GM23338 (cell line): ENCODE measurements around the gene SPECC1. TPM values are rescaled to one million over a fixed set of nuclear protein-coding genes. Genes with fewer than 3 reads are reported as not detected.

Experiments
- ATAC-seq: fragments of 200-7000 bp; cut with Tn5 transposase; 3 replicates; pipeline ENCODE4 v1.9.1; 2020
- DNase-seq: peaks from one replicate; pipeline ENCODE4 v3.0.0-alpha.2; 2015; ENCODE audit warnings: low spot score
- H2AFZ ChIP-seq: fragments of 200-600 bp; sonication (generic); 2 replicates; pipeline ENCODE4 v1.8.0; 2016; ENCODE audit warnings: antibody characterized with exemption, mild to moderate bottlenecking, moderate library complexity
- H3F3A ChIP-seq: fragments of 200-600 bp; sonication (generic); replicated peaks from 2 replicates; pipeline ENCODE4 v1.8.0; 2017; ENCODE audit warnings: antibody characterized with exemption, mixed run types, low read depth
- H3K27ac ChIP-seq: fragments of 200-600 bp; sonication (generic); 2 replicates; pipeline ENCODE4 v1.6.1; 2016; ENCODE audit warnings: low read depth
- H3K27me3 ChIP-seq: fragments of 200-600 bp; sonication (generic); 2 replicates; pipeline ENCODE4 v1.8.0; 2016; ENCODE audit warnings: mild to moderate bottlenecking, mixed run types, moderate library complexity; ENCODE audit not compliant: insufficient read depth
- H3K36me3 ChIP-seq: fragments of 200-600 bp; sonication (generic); 2 replicates; pipeline ENCODE4 v1.8.0; 2016; ENCODE audit warnings: mild to moderate bottlenecking; ENCODE audit not compliant: insufficient read depth
- H3K4me1 ChIP-seq: fragments of 200-600 bp; sonication (generic); 2 replicates; pipeline ENCODE4 v1.8.0; 2016; ENCODE audit warnings: mild to moderate bottlenecking, moderate library complexity; ENCODE audit not compliant: insufficient read depth
- H3K4me2 ChIP-seq: fragments of 200-600 bp; sonication (generic); 2 replicates; pipeline ENCODE4 v1.7.1; 2017; ENCODE audit warnings: mixed run types
- H3K4me3 ChIP-seq: fragments of 200-600 bp; sonication (generic); 2 replicates; pipeline ENCODE4 v1.6.1; 2016; ENCODE audit warnings: mixed run types
- H3K79me2 ChIP-seq: fragments of 200-600 bp; sonication (generic); replicated peaks from 2 replicates; pipeline ENCODE4 v1.8.0; 2017; ENCODE audit warnings: mild to moderate bottlenecking; ENCODE audit not compliant: insufficient read depth
- H3K9me2 ChIP-seq: fragments of 200-600 bp; sonication (generic); 2 replicates; pipeline ENCODE4 v1.8.0; 2017; ENCODE audit not compliant: insufficient read depth
- H4K20me1 ChIP-seq: fragments of 200-600 bp; sonication (generic); replicated peaks from 2 replicates; pipeline ENCODE4 v1.8.0; 2017; ENCODE audit warnings: mild to moderate bottlenecking; ENCODE audit not compliant: insufficient read depth
- H3K27ac Mint-ChIP-seq: 2 replicates; pipeline ENCODE4 v1.8.0; 2020; ENCODE audit warnings: inconsistent platforms, mild to moderate bottlenecking, moderate library complexity, mixed read lengths
- H3K27me3 Mint-ChIP-seq: 3 replicates; pipeline ENCODE4 v1.8.0; 2022; ENCODE audit warnings: low read depth, mild to moderate bottlenecking, moderate library complexity, mixed read lengths, inconsistent platforms; ENCODE audit not compliant: insufficient read depth, poor library complexity
- H3K36me3 Mint-ChIP-seq: 3 replicates; pipeline ENCODE4 v1.8.0; 2021; ENCODE audit warnings: low read depth, mild to moderate bottlenecking, inconsistent platforms, moderate library complexity, mixed read lengths
- H3K4me1 Mint-ChIP-seq: 3 replicates; pipeline ENCODE4 v1.8.0; 2020; ENCODE audit warnings: mild to moderate bottlenecking, inconsistent platforms, mixed read lengths
- H3K4me3 Mint-ChIP-seq: 3 replicates; pipeline ENCODE4 v1.8.0; 2021; ENCODE audit warnings: moderate library complexity, mild to moderate bottlenecking, inconsistent platforms, mixed read lengths
- H3K9me3 Mint-ChIP-seq: 3 replicates; pipeline ENCODE4 v1.8.0; 2020; ENCODE audit warnings: moderate library complexity, mild to moderate bottlenecking, inconsistent platforms, mixed read lengths
- CREB1 ChIP-seq: fragments of 250-450 bp; sonication (Bioruptor Pico); IDR thresholded peaks from 2 replicates; pipeline ENCODE4 v1.5.0; 2020; ENCODE audit warnings: low read depth, mild to moderate bottlenecking, moderate library complexity
- CTCF ChIP-seq, 2 experiments: fragments of 200-600 bp in 1 of 2; sonication (generic) in 1 of 2; conservative IDR thresholded peaks; 2 replicates each; pipeline versions ENCODE4 v1.5.1 to v1.6.1; 2016 to 2017; ENCODE audit warnings: antibody characterized with exemption in 2 of 2, low read depth in 2 of 2, mild to moderate bottlenecking in 2 of 2, moderate library complexity in 1 of 2
- ETS1 ChIP-seq: IDR thresholded peaks from 2 replicates; pipeline ENCODE4 v1.6.1; 2016; ENCODE audit warnings: antibody characterized with exemption
- EZH2 ChIP-seq: fragments of 200-600 bp; sonication (generic); IDR thresholded peaks from one replicate; pipeline ENCODE4 v1.8.0; 2017; ENCODE audit warnings: antibody characterized with exemption, mild to moderate bottlenecking, low read depth; ENCODE audit not compliant: unreplicated experiment
- EZH2phosphoT487 ChIP-seq: fragments of 200-600 bp; sonication (generic); IDR thresholded peaks from one replicate; pipeline ENCODE4 v1.8.1; 2018; ENCODE audit warnings: antibody characterized with exemption; ENCODE audit not compliant: unreplicated experiment
- JUNB ChIP-seq: IDR thresholded peaks from one replicate; pipeline ENCODE4 v1.6.1; 2016; ENCODE audit warnings: antibody characterized with exemption; ENCODE audit not compliant: unreplicated experiment
- NANOG ChIP-seq: IDR thresholded peaks from 2 replicates; pipeline ENCODE4 v1.6.1; 2016; ENCODE audit warnings: antibody characterized with exemption, borderline replicate concordance
- POLR2AphosphoS5 ChIP-seq: IDR thresholded peaks from 2 replicates; pipeline ENCODE4 v1.6.1; 2016; ENCODE audit warnings: antibody characterized with exemption, low read depth
- REST ChIP-seq: IDR thresholded peaks from one replicate; pipeline ENCODE4 v1.6.1; 2018; ENCODE audit warnings: antibody characterized with exemption; ENCODE audit not compliant: unreplicated experiment
- STAT1 ChIP-seq: IDR thresholded peaks from one replicate; pipeline ENCODE4 v1.6.1; 2016; ENCODE audit warnings: antibody characterized with exemption; ENCODE audit not compliant: unreplicated experiment
- ZNF114 ChIP-seq: fragments of 250-450 bp; sonication (Bioruptor Pico); IDR thresholded peaks from 2 replicates; pipeline ENCODE4 v1.5.0; 2020; ENCODE audit warnings: mild to moderate bottlenecking, moderate library complexity
- ZNF331 ChIP-seq: fragments of 250-450 bp; sonication (Bioruptor Pico); IDR thresholded peaks from 2 replicates; pipeline ENCODE4 v1.5.0; 2020; ENCODE audit warnings: low read depth, mild to moderate bottlenecking, moderate library complexity
- polyA plus RNA-seq: library from polyadenylated mRNA; unstranded; fragments of >200 nt; fragmentation: Nextera tagmentation; extraction: Ambion mirVana; gene quantifications from 2 replicates; pipeline ENCODE4 v1.2.1, GENCODE V29; 2016
- total RNA-seq: library from RNA; depleted of rRNA; stranded (reverse); fragments of >200 nt; shearing (Covaris generic); gene quantifications from 2 replicates; pipeline ENCODE4 v1.2.3, GENCODE V29; 2014
- TF ChIP-seq, protein P1 (sequence below): fragments of 250-450 bp; sonication (Bioruptor Pico); IDR thresholded peaks from 2 replicates; pipeline ENCODE4 v1.5.0; 2020; ENCODE audit warnings: mild to moderate bottlenecking, moderate library complexity

The SPECC1 gene
- total and polyA plus RNA-seq, 2 experiments from 2014 or later = 42.6 to 101 TPM

DNA sequence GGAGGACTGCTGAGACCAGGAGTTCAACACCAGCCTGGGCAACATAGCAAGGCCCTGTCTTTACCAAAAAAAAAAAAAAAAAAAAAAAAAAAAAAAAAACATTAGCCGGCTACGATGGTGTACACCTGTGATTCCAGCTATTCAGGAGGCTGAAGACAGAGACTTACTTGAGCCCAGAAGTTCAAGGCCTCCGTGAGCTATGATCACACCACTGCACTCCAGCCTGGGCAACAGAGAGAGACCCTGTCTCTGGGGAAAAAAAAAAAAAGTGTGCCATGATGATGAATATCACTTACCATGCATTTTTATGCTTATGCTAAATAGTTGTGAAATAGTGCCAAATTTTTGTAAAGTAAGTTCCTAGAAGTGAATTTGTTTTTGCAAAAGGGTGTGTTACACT lies 261.2 kb downstream of the SPECC1 start:
- no peaks in the 10 kb centered on the region for H3K36me3 ChIP-seq
- H3K4me1 ChIP-seq = no peaks in the 10 kb centered on the region
- H3K36me3 Mint-ChIP-seq = peaks cover 17% of the 10 kb centered on the region
- H2AFZ ChIP-seq = no peak overlapping the region
- H3K4me2 ChIP-seq = no peak overlapping the region
- H3K27ac Mint-ChIP-seq = no peak overlapping the region
- H3K27me3 Mint-ChIP-seq = peaks cover 1% of the 10 kb centered on the region
- no peak overlapping the region for H3K4me3 Mint-ChIP-seq
- no peaks in the 10 kb centered on the region for H3K27me3 ChIP-seq
- H3F3A ChIP-seq = no peaks in the 10 kb centered on the region
- H3K9me3 Mint-ChIP-seq = no peaks in the 10 kb centered on the region
- TF ChIP-seq EZH2phosphoT487 (no peak), STAT1 (no peak), REST (no peak), EZH2 (no peak), ZNF114 (CRISPR knock-in tag) (no peak), NANOG (no peak), ZNF331 (CRISPR knock-in tag) (no peak), JUNB (no peak), CTCF (conservative IDR thresholded peaks at IDR 0.05; ENCODE audit: low read depth in 2 of 2) (no peak), ETS1 (no peak), CREB1 (CRISPR knock-in tag) (no peak), POLR2AphosphoS5 (no peak)
- TF ChIP-seq, protein P1, sequence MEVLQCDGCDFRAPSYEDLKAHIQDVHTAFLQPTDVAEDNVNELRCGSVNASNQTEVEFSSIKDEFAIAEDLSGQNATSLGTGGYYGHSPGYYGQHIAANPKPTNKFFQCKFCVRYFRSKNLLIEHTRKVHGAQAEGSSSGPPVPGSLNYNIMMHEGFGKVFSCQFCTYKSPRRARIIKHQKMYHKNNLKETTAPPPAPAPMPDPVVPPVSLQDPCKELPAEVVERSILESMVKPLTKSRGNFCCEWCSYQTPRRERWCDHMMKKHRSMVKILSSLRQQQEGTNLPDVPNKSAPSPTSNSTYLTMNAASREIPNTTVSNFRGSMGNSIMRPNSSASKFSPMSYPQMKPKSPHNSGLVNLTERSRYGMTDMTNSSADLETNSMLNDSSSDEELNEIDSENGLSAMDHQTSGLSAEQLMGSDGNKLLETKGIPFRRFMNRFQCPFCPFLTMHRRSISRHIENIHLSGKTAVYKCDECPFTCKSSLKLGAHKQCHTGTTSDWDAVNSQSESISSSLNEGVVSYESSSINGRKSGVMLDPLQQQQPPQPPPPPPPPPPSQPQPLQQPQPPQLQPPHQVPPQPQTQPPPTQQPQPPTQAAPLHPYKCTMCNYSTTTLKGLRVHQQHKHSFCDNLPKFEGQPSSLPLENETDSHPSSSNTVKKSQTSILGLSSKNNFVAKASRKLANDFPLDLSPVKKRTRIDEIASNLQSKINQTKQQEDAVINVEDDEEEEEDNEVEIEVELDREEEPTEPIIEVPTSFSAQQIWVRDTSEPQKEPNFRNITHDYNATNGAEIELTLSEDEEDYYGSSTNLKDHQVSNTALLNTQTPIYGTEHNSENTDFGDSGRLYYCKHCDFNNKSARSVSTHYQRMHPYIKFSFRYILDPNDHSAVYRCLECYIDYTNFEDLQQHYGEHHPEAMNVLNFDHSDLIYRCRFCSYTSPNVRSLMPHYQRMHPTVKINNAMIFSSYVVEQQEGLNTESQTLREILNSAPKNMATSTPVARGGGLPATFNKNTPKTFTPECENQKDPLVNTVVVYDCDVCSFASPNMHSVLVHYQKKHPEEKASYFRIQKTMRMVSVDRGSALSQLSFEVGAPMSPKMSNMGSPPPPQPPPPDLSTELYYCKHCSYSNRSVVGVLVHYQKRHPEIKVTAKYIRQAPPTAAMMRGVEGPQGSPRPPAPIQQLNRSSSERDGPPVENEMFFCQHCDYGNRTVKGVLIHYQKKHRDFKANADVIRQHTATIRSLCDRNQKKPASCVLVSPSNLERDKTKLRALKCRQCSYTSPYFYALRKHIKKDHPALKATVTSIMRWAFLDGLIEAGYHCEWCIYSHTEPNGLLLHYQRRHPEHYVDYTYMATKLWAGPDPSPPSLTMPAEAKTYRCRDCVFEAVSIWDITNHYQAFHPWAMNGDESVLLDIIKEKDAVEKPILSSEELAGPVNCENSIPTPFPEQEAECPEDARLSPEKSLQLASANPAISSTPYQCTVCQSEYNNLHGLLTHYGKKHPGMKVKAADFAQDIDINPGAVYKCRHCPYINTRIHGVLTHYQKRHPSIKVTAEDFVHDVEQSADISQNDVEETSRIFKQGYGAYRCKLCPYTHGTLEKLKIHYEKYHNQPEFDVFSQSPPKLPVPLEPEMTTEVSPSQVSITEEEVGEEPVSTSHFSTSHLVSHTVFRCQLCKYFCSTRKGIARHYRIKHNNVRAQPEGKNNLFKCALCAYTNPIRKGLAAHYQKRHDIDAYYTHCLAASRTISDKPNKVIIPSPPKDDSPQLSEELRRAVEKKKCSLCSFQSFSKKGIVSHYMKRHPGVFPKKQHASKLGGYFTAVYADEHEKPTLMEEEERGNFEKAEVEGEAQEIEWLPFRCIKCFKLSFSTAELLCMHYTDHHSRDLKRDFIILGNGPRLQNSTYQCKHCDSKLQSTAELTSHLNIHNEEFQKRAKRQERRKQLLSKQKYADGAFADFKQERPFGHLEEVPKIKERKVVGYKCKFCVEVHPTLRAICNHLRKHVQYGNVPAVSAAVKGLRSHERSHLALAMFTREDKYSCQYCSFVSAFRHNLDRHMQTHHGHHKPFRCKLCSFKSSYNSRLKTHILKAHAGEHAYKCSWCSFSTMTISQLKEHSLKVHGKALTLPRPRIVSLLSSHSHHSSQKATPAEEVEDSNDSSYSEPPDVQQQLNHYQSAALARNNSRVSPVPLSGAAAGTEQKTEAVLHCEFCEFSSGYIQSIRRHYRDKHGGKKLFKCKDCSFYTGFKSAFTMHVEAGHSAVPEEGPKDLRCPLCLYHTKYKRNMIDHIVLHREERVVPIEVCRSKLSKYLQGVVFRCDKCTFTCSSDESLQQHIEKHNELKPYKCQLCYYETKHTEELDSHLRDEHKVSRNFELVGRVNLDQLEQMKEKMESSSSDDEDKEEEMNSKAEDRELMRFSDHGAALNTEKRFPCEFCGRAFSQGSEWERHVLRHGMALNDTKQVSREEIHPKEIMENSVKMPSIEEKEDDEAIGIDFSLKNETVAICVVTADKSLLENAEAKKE (CRISPR knock-in tag) = no peak
- H3K4me1 Mint-ChIP-seq = peaks cover 16% of the 10 kb centered on the region
- H4K20me1 ChIP-seq = no peaks in the 10 kb centered on the region
- DNase-seq = no peak
- H3K4me3 ChIP-seq = no peak overlapping the region
- no peaks in the 10 kb centered on the region for H3K9me2 ChIP-seq
- peaks cover 8% of the 10 kb centered on the region; the same call in 1 of the 2 replicates for H3K79me2 ChIP-seq
- H3K27ac ChIP-seq = no peak overlapping the region
- ATAC-seq = no peak
